GM18909 (cell line): ENCODE measurements around the gene IRF4.

ENCODE experiments used
- ATAC-seq: cut with Tn5 transposase; IDR thresholded peaks from one replicate; pipeline ENCODE4 v1.9.1; 2021; ENCODE audit warnings: mild to moderate bottlenecking; ENCODE audit not compliant: unreplicated experiment, poor library complexity

Gene IRF4

DNA sequence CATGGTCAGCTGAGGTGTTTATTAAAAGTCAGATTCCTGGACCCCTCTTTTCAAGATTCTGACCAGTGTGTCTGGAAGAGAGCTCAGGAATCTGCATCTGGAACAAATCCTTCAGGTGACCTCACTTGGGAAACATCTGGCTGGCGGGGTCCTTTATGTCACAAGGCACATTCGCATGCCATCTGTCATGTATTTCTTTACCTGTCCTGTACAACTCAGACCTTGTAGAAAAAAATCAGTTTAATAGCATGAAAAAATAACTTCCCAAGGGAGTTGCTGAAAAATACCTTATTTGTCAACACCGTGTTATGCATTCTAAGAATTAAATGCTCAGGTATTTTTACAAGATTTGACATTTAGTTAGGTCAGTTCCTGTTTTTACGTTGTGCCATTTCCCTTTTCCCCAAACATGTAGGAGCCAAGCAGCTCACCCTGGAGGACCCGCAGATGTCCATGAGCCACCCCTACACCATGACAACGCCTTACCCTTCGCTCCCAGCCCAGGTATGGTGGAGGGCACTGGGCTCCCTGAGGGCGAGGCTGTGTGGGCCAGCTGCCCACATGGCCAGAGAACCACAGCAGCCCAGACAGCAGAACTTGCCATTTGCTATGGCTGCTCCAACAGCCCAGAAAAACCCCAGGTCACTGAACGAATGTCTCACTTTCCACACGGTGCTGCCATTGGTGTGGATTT is 4.0 kb downstream of the IRF4 start:
- ATAC-seq = no peak

DNA sequence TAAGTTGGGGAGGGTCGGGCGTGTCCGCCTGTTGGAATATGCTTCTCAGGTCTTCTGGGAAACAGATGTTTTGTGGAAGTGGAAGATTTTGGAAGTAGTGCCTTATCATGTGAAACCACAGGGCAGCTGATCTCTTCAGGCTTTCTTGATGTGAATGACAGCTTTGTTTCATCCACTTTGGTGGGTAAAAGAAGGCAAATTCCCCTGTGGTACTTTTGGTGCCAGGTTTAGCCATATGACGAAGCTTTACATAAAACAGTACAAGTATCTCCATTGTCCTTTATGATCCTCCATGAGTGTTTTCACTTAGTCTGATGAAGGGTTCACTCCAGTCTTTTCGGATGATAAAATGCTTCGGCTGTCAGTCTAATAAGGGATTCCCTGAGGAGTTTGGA is 4.6 kb downstream of the IRF4 start:
- ATAC-seq = no peak

DNA sequence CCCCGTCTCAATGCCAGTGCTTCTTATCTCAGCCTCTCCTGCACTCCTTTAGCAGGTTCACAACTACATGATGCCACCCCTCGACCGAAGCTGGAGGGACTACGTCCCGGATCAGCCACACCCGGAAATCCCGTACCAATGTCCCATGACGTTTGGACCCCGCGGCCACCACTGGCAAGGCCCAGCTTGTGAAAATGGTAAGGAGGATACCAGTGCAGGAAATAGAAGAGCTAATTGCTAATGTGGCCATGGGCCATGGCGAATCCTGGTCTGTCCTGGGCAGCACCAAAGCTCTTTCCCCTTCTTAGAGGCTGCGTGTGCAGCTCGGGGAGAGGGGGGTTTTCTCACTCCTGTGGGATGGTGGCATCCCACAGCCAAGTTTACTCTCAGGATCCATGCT is 5.5 kb downstream of the IRF4 start:
- no peak for ATAC-seq

DNA sequence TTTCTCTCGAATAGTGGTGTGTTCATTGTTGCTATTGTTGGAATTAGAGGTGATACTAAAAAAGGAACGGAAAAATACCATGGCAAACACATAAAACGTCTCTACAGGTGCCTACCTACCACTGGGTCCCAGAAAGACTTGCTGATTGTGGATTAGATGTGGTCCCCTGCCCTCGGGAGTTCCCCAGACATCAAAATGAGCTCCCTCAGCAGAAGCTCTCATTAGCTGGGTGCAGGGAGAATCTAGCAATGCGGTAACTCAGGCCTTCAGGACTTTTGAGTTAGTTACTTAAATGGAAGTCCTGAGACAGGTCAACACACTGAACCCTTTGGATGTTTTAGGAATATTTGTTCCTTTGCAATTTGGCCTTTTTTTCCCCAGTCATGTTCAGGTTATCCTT is 6.1 kb downstream of the IRF4 start:
- ATAC-seq = no peak

DNA sequence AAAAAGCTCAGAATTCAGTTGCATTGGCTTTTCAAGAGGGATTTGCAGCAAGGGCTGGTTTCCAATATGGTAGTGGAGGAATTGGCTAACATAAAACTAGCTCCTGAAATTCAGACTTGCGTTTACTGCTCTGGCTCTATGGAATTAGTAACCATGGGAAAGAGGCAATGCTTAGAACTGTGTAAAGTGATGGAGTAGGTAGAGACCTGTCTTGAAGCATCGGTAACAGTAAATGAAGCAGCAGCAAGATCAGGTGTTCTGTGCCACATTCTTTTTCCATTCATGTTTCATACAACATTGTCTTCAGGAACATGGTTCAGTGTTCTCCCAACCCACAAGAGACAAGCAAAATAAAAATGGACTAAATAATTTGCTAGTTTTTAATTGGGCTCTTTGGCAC is 6.5 kb downstream of the IRF4 start:
- no peak for ATAC-seq

DNA sequence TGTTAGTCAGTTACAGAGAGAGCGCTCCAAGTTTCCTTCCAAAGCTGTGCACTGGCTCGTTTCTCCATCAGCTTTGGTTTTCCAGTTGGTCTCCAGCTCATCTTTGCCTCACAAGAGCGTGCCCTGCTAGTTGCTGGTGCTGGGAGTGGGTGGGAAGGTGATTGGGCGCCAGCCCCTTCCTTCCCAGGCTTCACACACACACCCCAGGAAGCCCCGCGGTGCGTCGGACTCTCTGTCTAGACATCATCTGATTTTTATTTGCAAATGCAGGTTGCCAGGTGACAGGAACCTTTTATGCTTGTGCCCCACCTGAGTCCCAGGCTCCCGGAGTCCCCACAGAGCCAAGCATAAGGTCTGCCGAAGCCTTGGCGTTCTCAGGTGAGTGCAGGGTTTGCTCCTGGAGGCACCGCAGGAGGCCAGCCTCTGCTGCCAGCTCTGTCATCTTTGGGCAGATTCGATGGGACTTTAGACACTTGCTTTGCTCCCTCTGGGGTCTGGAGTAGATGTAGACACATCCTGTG is 7.1 kb downstream of the IRF4 start:
- ATAC-seq = no peak

DNA sequence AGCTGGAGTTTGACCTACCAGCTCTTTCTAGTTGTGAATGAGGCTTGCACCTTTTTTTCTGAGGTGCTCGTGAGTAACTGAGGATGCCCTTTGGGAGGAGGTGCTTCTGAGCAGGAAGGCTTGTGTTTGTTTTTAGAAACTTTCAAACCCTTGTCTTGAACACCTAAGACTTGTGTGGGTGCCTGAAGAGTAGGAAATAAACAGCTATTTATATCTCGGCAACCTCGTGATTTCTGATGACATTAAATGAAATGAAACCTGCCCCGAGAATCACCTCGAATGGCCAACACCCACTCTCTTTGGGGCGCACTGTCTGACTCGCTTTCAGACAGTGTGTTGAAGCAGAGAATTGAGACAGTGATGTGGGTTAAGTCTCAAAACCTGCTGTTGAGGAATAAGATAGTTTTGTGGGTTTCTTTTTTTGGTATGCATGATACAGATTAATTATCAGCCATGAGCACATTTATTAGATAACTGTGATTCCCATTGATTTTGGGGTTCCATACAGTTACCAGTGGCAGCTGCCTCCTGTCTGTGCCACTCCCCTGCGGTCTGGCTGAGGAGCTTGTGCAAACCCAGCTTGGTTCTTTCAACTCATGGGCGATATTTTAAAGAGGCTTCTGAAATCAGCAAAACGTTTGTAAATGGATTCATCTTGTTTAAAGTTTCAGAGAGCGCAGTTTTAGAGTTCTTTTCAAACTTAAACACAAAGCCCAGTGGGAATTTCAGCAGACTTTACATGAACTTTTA is 8.4 kb downstream of the IRF4 start:
- ATAC-seq = peak; percentile 40

DNA sequence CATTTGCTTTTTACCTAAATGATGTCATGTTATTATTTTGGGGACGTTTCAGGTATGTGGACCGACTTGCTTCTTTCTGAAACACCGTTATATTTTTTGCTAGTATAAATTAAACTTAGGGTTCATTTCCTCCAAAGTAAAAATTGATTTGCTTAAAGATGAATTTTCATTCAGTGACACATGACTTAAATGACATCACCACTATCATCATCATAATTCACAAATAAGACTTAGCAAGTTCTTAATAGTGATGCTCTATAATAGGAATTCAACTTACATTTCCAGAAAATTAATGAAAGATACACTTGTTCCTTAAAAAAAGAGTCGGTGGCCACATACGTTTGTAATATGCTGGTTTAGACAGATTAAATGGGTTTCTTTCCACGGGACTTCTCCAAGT is 9.3 kb downstream of the IRF4 start:
- ATAC-seq = no peak

DNA sequence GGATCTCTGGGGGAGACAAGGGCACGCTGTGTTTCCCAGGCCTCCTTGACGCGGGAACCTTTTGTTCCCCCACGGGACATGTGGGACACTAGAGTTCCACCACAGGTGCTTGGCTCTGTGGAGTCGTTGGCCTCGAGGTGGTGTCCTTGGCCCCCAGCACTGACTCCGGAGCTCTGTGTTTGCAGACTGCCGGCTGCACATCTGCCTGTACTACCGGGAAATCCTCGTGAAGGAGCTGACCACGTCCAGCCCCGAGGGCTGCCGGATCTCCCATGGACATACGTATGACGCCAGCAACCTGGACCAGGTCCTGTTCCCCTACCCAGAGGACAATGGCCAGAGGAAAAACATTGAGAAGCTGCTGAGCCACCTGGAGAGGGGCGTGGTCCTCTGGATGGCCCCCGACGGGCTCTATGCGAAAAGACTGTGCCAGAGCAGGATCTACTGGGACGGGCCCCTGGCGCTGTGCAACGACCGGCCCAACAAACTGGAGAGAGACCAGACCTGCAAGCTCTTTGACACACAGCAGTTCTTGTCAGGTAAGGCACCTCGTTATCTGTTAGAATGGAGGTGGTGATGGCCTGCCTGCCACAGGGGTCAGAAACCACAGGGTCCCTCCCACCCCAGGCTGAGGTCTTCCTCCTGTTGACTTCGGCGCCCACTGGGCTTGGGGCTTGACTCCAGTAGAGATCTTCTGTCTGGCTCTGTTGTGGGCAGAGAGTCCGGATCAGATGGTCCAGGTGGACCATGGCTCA is 9.9 kb downstream of the IRF4 start:
- no peak for ATAC-seq

DNA sequence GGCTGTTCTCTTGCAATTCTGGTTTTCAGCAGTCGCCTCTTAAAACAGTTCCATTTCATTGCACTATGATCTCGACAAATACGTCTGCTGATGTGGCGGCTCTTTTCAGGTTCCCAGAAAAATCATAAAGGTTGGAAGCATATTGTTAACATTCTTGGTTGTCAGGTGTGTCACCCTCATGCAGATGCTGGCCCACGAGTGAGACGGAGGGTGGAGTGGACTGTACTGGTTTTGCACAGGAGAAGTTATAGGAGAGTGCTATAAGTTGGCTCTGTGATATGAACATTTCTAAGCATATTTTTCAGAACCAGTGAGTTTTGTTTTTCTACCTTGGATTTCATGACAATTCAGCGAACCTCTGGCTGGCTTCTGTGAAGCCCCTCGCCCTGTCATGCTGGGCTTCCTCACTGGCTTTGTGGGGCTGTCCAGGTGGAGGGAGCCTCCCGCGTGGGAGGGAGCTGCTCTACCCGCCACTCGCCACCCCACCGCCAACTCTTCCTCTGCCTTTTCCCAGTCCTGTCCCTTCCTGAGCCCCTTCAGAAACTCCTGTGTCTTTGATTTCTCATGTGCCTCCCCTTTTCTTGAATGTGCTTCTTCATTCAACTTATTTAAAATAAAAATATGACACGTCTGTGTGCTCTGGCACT is 10.6 kb downstream of the IRF4 start:
- ATAC-seq = no peak

DNA sequence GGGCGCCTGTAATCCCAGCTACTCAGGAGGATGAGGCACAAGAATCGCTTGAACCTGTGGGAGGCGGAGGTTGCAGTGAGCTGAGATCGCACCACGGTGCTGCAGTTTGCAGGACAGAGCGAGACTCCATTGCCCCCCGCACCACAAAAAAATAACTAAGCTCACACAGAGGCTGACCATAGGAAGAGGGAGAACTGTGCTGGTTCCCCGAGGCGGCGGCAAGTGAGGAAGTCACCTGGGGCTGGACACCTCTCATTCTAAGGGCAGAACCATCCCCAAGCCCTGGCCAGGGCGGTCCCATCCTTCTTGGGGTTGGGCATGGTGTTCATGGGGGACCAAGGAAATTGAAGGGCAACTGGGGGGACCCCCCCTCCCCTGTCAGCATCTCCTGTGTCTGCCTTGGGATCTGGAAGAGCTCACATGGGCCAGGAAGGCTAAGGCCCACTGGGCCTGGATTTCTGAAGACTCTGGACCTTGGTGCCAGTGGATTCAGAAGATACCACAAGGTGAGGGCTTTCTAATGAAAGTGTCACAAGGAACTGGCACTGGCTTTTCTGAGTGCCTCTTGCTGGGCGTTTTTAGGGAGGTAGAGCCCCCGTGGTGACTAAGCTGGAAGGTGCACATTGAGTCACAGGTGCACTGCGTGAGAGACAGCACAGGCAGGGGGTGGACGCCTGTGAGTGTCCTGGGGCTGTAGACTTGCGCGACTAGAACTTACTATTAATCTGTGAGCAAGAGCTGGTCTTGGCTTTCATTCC is 11.5 kb downstream of the IRF4 start:
- no peak for ATAC-seq

DNA sequence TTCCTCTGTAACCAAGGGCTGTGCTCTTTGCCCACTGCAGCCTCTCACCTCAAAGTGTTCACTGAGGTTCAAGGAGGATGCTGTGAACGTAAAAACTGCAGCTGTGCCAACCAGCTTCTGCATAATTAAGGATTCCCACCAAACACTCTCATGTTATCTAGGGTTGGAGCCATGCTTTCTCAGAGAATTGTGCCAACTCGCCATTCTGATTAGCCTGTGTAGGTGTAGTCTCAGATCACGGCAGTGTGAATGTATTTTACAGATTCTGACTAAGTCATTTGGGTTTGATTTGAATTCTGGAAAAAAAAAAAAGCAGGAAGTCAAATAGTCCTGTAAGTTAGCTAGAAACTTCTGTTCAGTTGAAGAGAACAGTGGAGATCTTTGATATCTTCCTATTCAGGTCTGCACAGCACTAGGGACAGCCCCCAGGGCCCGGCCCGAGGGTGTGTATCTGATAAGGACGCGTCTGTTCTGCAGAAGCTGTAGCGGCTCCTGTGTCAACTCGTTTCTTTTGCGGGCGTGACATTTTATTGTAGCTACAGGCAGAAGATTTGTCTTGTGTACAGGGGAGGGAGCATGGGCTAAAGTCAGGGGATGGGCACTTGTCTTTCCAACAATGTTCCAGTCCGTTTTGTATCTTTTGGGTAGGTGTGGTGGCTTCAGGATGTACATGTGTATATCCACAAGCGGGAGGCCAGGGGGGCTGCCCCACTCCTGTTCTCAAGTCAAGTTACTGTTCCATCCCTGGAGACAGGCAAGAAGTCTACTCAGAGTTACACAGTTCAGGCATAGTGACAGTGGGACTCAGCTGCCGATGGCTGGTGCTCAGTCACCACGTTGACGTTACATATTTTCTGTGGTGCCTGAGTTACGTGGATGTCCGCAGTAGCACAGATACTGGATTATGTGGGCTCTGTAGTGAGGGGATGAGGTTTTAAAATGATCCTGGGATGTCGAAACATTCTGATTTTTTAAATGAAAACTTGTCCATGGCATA is 12.4 kb downstream of the IRF4 start:
- no peak for ATAC-seq

DNA sequence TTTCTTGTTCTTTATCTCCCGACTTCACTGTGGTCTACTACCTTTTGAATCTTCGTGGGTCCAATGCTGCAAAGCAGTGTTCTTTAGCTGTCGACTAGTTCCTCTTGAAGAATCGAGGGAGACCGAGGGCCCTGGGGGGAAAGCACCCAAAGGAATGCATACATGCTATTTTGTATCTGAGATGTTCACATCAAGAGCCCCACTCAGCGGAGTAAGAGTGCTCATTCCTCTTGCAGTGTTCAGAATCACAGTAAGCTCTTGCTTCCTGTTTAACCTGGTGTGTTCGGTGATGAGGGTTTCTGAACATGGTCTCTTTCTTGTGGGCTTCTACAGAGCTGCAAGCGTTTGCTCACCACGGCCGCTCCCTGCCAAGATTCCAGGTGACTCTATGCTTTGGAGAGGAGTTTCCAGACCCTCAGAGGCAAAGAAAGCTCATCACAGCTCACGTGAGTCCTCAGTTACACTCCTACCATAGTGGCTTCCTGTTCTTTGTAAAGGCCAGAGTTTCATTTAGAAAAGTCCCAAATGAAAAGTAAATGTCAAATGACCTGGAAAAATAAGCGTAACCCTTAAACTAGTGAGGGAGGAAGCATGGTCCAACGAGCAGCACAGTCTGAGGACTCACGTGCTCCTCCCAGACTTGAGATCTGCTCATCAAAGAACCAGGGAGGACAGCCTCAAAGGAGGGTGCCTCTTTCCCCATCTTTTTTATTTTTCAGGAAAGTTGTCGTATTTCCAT is 13.3 kb downstream of the IRF4 start:
- ATAC-seq = no peak

DNA sequence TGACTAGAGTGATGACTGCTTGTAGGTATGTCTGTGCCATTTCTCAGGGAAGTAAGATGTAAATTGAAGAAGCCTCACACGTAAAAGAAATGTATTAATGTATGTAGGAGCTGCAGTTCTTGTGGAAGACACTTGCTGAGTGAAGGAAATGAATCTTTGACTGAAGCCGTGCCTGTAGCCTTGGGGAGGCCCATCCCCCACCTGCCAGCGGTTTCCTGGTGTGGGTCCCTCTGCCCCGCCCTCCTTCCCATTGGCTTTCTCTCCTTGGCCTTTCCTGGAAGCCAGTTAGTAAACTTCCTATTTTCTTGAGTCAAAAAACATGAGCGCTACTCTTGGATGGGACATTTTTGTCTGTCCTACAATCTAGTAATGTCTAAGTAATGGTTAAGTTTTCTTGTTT is 16.6 kb downstream of the IRF4 start:
- no peak for ATAC-seq

DNA sequence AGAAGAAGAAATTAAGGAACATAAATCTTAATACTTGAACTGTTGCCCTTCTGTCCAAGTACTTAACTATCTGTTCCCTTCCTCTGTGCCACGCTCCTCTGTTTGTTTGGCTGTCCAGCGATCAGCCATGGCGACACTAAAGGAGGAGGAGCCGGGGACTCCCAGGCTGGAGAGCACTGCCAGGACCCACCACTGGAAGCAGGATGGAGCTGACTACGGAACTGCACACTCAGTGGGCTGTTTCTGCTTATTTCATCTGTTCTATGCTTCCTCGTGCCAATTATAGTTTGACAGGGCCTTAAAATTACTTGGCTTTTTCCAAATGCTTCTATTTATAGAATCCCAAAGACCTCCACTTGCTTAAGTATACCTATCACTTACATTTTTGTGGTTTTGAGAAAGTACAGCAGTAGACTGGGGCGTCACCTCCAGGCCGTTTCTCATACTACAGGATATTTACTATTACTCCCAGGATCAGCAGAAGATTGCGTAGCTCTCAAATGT is 17.1 kb downstream of the IRF4 start:
- ATAC-seq = no peak

DNA sequence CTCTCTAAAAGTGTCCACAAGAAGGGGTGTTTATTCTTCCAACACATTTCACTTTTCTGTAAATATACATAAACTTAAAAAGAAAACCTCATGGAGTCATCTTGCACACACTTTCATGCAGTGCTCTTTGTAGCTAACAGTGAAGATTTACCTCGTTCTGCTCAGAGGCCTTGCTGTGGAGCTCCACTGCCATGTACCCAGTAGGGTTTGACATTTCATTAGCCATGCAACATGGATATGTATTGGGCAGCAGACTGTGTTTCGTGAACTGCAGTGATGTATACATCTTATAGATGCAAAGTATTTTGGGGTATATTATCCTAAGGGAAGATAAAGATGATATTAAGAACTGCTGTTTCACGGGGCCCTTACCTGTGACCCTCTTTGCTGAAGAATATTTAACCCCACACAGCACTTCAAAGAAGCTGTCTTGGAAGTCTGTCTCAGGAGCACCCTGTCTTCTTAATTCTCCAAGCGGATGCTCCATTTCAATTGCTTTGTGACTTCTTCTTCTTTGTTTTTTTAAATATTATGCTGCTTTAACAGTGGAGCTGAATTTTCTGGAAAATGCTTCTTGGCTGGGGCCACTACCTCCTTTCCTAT is 17.9 kb downstream of the IRF4 start:
- ATAC-seq = no peak

DNA sequence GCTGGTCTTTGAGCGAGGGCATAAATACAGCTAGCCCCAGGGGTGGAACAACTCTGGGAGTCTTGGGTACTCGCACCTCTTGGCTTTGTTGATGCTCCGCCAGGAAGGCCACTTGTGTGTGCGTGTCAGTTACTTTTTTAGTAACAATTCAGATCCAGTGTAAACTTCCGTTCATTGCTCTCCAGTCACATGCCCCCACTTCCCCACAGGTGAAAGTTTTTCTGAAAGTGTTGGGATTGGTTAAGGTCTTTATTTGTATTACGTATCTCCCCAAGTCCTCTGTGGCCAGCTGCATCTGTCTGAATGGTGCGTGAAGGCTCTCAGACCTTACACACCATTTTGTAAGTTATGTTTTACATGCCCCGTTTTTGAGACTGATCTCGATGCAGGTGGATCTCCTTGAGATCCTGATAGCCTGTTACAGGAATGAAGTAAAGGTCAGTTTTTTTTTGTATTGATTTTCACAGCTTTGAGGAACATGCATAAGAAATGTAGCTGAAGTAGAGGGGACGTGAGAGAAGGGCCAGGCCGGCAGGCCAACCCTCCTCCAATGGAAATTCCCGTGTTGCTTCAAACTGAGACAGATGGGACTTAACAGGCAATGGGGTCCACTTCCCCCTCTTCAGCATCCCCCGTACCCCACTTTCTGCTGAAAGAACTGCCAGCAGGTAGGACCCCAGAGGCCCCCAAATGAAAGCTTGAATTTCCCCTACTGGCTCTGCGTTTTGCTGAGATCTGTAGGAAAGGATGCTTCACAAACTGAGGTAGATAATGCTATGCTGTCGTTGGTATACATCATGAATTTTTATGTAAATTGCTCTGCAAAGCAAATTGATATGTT is 19.2 kb downstream of the IRF4 start:
- ATAC-seq = no peak
